Small intestine (tissue), 4 donors: ENCODE results near the gene ANKRD18A. TPM values are rescaled to one million over a fixed set of nuclear protein-coding genes. Genes with fewer than 3 reads are reported as not detected.

Experiments used
- polyA plus RNA-seq, 4 donors: library from polyadenylated mRNA; stranded (reverse) in 3 of 4; unstranded in 1 of 4; fragments of 200-250 nt in 3 of 4; fragments of 120-200 nt in 1 of 4; gene quantifications; one replicate each; pipeline versions ENCODE4 v1.2.1 to v1.2.3, GENCODE V29; 2013
- donor health status: healthy with polysubstance abuse.
- donor health status: Bipolar disorder and iron deficiency.
- donor health status: healthy.

Gene ANKRD18A
- polyA plus RNA-seq, 4 donors, result 0.27 to 1.2 (median 0.53) TPM

Other genes with a start within 250 kb of the ANKRD18A start
- gene ALDH1B1, start 227.9 kb downstream of the ANKRD18A start, polyA plus RNA-seq, result 100 to 1,000 TPM in 1 of 4 donors, 10 to 100 TPM in 1, 1 to 10 TPM in 2; 4.2 to 153 (median 33.8) TPM
- gene IGFBPL1, start 196.1 kb downstream of the ANKRD18A start, polyA plus RNA-seq, result 1 to 10 TPM in 1 of 4 donors, under 1 TPM in 1, not detected in 2; 0.95 to 3.1 TPM
- not detected for gene FAM240B, start 99.5 kb upstream of the ANKRD18A start, polyA plus RNA-seq